HPDE6-E6E7 (cell line): ENCODE measurements around the gene PTS.

Source experiments
- DNase-seq: peaks from one replicate; pipeline ENCODE4 v3.0.0; 2011; ENCODE audit warnings: missing footprints; ENCODE audit errors: extremely low spot score

PTS gene

DNA sequence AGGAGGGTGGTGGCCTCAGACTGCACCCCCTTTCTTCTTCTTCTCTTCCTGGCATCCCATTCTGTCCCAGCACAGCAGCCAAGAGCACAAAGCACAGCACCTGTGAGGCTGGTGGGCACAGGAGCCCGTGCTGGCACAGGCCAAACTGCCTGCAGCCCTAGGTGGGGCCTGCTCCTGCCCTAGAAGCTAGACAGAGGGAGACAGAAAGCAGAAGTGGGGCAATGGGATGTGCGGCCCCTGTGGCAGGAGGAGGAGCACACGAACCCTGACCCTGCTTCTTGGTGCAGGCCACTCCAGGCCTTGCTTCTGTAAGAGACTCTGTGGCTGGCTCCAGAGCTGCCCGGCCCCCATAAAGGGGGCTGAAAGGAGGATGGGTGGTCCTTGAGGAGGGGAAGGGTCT is 3.9 kb upstream of the PTS start:
- no peak for DNase-seq

DNA sequence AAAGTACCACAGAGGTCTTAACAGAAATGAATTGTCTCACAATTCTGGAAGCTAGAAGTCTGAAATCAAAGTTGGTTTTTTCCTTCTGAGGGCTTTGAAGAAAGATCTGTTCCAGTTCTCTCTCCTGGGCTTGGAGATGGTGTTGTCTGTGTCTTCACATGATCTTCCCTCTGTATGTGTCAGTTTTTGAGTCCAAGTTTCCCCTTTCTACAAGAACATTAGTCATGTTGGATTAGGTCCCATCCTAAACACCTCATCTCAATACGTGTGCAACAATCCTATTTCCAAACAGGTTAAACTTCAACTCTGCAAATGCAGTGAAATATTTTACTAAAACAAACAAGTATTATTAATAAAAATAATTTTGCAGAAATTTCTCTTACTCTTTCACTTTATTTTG is 3.1 kb upstream of the PTS start:
- DNase-seq = no peak

DNA sequence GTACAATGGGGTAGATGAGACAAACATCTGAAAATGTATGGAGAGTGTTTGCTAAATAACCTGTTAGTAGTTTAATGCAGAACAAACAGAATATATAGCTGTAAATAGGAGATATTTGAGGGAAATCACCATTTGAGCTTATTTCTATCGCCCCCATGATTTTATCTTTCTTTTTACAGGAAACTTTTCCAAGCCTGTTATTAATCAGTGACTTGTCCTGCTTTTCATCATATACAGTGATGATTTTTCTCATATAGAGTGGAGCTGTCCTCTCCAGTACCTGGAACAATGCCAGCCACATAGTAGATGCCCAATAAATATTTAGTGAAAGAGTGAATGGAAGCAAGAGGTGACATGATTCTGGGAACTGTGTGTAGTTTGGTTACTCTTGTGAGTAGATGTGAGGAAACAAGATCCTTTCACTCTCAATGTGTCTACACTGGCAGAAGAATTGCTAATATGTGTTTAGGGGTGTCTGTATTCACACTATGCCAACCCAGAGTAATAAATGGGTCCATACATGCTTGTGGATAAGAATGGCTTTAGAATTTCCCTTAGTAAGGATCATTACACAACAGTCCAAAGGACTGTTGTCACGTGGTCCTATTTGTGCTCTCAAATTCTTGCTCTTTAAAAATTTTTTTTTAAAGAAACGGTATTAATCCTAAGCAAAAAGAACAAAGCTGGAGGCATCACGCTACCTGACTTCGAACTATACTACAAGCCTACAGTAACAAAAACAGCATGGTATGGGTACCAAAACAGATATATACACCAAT is 2.3 kb upstream of the PTS start:
- no peak for DNase-seq

DNA sequence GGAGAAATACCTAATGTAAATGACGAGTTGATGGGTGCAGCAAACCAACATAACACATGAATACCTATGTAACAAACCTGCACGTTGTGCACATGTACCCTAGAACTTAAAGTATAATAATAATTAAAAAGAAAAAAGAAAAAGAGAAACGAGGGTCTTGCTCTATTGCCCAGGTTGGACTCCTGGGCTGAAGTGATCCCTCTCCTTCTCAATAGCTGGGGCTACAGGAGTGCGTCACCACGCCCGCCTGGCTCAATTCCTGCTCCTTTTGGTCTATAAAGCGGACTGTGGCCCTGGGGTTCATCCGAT is 521 bp upstream of the PTS start:
- no peak for DNase-seq

DNA sequence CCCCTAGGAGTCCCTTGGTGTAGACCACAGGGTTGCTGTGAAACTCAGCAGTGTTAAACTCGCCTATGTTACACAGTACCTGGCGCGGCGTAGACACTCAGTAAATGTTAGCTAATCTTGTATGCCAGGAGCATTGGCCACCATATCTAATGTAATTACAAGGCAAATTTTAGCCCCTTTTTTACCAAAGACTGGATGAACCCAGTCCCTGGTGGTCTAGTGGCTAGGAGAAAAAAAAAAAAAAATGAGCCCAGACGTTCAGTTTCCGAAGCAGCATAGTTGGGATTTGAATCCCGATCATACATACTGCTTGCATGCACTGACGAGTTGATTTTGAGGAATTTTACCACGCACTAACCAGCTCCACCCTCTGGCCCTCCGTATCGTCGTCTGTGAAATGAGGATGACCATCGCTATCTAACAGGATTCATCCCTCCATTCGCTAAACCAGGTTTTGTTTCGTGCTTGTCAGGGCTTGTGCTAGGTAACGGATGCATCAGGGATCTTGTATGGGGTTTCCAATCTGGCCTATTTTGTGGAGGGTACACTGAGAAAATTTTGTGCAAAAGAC is 688 bp downstream of the PTS start:
- DNase-seq = peak; percentile 15

DNA sequence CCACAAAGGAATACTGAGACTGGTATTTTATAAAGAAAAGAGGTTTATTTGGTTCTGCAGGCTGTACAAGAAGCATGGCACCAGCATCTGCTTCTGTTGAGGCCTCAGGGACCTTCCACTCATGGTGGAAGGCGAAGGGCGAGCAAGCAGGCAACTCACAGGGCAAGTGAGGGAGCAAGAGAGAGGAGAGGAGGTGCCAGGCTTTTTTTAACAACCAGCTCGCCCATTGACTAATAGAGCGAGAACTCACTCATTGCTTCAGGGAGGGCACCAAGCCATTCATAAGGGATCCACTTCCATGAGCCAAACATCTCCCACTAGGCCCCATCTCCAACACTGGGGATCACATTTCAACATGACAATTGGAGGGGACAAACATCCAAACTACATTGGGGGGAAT is 1.2 kb downstream of the PTS start:
- no peak for DNase-seq

DNA sequence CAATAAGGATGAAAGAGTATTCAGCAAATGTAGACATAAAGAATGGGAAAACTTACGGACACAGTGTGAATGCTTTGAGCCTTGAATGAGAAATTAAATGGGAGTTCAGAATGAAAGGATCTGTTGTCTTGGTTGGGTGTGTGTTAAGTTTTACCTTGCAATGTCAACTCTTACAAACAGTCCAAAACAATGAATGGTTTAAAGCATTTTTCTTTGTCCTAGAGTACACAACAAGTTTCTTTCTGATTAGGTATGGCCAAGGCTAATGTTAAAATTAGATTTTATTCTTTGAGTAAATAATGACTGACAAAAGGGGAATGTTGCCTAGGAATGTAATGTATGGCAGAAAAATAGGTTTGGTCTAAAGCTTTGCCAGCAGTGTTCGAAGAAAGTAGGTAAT is 2.5 kb downstream of the PTS start:
- no peak for DNase-seq

DNA sequence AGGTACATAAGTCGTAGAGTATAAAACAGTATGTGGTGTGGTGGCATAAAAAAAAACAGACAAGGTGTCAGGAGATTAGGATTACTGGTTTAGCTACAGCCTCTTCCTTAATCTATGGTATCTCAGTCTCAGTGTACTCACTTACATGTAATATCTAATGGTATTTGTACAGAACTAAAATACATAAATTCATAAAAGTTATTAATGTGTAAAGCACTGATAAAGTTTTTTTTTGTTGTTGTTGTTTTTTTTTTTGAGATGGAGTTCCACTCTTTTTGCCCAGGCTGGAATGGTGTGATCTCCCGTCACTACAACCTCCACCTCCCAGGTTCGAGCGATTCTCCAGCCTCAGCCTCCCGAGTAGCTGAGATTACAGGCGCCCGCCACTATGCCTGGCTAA is 2.9 kb downstream of the PTS start:
- no peak for DNase-seq

DNA sequence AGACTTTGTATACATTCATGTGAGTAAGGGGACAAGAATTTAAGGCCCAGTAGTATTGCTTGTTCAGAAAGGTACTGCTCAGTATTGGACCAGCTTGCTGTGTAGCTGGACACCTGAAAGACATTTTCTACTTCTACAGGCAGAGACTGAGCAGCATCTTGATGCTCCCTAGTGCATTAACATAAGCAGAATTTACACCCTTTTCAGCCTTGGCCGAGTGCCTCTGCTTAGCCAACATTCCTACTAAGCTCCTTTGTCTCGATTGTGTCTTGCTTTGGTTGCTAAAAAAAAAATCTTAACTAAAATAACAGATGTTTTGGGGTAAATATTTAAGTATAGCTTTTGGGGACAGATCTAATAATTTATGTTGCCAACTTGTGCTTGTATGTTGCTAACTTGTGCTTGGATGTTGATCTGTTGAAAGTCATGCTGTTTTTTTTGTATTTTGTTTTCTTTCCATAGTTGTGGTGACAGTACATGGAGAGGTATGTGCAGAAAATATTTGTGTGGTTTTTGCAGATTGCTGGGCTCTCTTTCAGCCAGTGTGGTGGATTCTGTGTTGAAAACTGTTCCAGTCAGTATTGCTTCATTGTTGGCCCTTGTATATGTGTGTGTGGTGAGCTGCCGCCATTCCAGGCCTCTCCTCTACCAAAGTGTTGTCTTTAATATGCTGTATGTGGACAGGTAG is 3.7 kb downstream of the PTS start:
- no peak for DNase-seq

DNA sequence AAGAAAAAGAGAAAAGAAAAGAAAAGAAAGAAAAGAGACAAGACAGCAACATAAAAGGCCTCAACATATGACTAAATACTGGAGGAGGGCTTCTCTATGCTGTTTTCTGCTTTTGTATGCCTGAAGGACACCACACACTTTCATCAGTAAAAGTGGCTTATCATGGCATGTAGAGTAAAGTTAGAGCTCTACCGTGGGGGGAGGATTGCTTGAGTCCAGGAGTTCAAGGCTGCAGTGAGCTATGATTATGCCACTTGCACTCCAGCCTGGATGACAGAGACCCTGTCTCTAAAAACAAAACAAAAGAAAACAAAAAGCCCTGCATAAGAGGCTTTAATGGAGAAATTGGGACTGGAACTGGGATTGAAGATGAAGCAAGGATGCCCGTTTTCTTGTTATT is 5.7 kb downstream of the PTS start:
- DNase-seq = no peak

DNA sequence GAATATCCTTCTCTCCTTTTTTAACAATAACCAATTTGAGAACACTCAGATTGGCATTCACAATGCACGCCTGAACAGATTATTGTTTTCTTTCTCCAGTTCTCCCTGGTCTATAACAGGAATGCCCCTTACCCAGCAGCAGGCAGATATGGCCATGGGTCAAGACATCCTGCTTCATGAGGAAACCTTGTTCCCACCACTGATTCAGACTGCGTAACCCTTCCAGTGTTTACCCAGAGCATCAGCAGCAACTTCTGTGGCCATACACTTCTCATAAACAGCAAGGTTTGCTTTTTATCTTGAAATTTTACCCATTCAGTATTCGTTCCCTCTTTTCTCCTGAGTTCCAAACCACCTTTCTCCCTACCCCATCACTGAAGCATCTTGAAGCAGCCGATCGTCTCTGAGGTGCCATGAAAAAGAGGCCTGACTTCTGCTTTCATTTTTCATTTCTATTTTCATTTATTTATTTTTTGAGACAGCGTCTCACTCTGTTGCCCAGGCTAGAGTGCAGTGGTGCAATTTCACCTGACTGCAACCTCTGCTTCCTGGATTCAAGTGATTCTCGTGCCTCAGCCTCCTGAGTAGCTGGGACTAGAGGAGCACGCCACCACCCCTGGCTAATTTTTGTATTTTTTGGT is 9.6 kb downstream of the PTS start:
- DNase-seq = no peak

DNA sequence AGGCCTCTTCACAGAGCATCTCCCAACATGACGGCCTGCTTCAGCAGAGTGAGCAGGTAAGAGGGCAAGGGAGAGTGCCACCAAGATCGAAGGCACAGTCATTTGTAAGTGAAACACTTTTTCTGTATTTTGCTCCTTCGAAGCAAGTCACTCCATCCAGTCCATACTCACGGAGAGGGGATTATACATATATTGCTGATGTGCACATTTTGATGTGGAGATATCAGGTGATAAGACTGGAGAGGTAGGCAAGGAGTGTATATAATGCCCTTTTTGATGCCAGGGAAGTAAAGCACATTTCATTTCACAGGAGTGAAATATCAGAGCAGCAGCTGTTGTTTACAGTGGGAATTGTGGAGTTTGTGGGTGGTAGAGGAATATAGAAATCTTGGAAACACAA is 11.2 kb downstream of the PTS start:
- DNase-seq = no peak

DNA sequence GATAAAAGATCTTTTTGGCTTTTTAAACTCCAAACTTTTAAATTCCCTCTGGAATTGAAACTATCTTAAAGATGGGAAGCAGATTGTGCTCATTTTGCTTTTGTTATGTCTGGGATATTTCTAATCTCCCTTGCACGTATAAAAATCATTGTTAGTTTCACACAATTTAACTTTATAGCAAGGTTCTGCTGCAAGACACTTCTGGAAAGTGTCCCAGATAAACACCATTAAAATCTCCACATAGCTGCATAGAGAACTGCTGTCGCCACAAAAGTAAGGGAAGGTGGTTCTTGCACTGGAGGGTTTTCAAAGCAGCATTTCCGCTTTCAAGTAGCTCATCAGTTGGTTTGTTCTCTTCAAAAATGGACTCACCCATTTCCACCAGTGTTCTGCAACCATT is 11.8 kb downstream of the PTS start:
- no peak for DNase-seq

DNA sequence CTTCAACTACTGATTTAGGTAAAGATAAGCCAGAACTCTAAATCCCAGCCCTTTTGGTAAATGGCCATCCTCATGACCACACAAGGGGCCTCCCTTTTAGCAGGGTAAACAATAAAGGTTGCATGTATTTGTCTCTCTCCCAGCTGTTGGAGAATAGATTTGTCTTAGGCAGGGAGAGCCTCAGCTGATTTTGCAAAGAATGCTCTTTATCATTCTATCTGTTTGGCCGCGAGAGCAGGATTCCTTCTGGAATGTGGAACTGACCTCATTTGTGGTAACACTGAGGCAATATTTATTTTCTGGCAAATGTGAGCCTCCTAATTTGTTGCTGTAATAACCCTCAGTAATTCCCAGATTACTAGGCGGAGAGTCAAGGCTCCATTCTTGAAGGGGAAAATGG is 15.3 kb downstream of the PTS start:
- DNase-seq = no peak

DNA sequence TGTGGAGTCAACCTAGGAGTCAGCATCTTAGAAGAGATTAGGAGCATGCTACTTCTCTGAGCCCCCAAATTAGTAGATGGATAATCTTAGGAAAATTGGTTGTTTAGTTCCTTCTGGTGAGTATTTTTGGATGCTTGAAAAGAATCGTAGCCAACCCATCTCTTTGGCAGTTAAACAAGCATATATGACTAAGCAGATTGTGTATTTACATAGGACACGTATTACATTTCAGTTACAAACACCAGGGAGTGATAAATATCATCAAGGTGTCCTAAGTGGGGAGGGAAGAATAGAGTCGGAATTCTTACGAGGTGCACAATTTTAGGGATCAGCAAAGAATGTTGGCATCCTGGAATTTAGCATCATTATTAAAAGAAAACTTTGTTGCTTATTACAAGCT is 21.0 kb downstream of the PTS start:
- DNase-seq = no peak

DNA sequence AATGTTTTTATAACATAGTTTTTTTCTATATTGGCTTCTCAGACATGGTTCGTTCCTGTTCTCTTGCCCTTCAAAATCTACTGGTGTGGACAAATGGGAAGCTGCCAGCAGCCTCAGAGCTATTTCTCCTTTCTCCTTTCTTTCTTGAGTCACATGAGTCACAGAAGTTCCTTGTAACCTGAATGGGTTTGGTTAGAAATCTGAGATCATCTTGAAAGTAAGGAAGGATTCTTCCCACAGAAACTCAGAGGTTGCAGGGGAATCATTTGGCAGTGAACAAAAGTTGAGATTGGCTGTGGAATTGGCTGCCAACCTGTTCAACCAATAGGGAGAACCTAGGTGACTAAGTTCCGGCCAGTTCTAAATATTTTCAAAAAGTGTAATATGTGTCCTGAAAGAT is 22.0 kb downstream of the PTS start:
- no peak for DNase-seq

DNA sequence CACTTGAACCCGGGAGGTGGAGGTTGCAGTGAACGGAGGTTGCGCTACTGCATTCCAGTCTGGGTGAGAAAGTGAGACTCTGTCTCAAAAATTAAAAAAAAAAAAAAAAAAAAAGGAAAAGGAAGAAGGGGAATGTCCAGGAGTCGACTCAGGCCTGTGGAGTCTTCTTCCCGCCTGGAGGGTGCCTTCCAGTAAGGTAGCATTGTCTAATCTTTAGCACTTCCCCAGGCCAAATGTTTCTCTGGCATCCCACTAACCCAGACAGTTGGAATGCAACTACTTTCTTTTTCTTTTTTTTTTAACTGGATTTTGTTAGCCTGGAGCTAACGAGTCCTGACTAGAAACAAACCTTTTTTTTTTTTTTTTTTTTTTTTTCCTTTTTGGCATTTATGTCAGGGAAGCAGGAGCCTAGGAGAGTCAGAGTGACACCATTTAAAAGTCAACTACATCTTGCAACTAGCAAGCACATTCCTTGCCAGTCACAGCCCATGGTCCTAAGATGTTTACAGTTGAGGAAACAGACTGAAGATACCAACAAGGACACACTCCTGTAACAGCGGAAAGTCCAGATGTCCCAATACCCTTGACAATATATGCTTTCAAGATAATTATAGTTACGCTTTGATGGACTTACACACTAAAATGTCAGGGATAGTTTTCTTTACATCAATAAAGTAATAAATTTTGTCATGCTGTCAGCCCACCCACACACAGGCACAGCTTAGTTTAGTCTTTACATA is 23.8 kb downstream of the PTS start:
- DNase-seq = no peak

DNA sequence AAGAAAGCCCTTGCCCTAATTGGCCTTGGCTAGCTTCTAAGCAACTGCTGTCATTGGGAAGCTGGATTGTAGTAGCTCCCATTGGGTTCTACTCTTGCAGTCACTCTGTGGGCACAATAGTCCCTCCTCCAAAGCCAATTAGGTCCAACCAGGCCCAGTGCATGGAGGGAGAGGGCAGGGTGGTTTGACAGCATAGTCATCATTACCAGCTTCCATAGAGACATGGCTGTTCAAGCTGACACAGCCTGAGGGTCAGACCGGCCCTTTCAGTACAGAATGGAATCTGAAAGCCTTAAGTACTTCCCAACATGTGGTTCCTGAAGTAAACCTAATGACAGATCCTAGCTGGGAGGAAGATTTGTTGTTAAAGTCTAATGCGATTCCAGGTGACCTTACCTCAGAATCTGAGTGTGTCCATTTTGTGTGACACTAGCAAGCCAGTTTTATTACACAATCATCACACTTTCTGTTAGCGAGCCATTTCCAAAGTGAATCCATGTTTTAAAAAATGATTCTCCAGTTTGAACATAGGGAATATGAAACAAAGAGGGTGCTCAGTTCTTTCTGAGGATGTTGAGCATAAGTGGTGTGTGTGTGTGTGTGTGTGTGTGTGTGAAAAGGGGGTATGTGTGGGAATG is 27.5 kb downstream of the PTS start:
- DNase-seq = no peak

DNA sequence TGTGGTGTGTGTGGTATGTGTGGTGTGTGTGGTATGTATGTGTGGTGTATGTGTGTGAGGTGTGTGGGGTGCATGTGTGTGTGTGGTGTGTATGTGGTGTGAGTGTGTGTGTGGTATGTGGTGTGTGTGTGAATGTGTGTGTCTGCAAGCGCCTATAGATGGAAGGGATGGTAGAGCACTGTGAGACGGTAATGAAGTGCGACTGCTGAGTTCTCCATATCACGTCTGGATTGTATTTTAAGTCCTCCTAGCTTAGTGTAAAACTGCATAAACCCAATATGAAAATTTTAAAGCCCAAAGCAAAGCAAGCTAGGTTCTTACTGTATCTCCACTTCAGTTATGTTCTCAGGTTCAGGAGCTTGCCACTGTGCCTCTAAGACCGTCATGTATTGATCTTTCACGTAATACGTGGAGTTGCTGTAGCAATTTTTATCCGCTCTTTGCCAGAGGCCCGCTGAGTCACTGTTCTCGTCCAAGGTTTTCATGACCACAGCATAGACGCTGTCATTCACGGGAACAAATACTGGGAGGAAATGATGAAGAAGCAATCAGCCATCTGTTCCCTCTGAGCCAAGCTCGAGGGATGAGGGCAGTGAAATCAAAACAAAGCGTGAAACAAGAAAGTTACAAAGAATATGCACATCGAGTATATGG is 29.0 kb downstream of the PTS start:
- DNase-seq = peak; percentile 25

DNA sequence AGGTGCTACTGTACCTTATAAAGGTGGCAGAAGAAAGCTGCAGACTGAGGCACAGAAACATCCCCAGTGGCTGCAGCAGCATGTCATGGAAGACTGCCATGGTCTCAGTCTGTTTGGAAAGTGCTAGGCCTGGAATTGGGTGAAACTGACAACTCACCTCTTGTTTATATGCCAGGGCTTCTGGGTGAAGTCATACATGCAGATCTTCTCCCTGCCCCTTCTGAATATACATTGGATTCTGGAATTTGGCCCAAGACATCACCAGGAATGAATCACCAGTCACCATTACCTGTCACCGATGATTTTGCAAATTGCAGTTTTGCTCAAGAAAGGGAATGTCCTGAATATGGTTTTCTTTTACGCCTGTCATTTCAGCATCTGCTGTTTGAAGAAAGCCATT is 34.3 kb downstream of the PTS start, which contains the start of gene PLET1:
PLET1 (minus strand) TSS at position 371 of the 400 bp plus-strand sequence; CDS start at position 100, 271 bp downstream.
- DNase-seq = no peak
